SW 1271 (cell line): ENCODE results near the gene MACROD2.

Experiments
- DNase-seq, 2 experiments: peaks; one replicate each; lab custom pipeline; 2025; lab: John Stamatoyannopoulos, UW

Gene MACROD2

GRCh38 chr20:15675061-15675514, 1679.8 kb downstream of the MACROD2 start:
- DNase-seq, result no peak

- DNase-seq, result no peak
Observed at GRCh38 chr20:15675813-15676484, 1680.6 kb downstream of the MACROD2 start.

- no peak for DNase-seq
Observed at GRCh38 chr20:15676815-15677214, 1681.5 kb downstream of the MACROD2 start.

GRCh38 chr20:15682690-15683089, 1687.4 kb downstream of the MACROD2 start:
- no peak for DNase-seq

- DNase-seq, result no peak
Observed at GRCh38 chr20:15692570-15692969, 1697.3 kb downstream of the MACROD2 start.

- no peak for DNase-seq
Observed at GRCh38 chr20:15699431-15700146, 1704.3 kb downstream of the MACROD2 start.

- DNase-seq, result no peak
Observed at GRCh38 chr20:15700147-15700765, 1704.9 kb downstream of the MACROD2 start.

- DNase-seq, result no peak
Observed at GRCh38 chr20:15702161-15702560, 1706.8 kb downstream of the MACROD2 start.

GRCh38 chr20:15703171-15703911, 1708.0 kb downstream of the MACROD2 start:
- DNase-seq, result no peak

GRCh38 chr20:15705975-15706374, 1710.7 kb downstream of the MACROD2 start:
- no peak for DNase-seq

GRCh38 chr20:15706719-15707118, 1711.4 kb downstream of the MACROD2 start:
- DNase-seq, result no peak

GRCh38 chr20:15708984-15709598, 1713.8 kb downstream of the MACROD2 start:
- no peak for DNase-seq

- no peak for DNase-seq
Observed at GRCh38 chr20:15710636-15711035, 1715.3 kb downstream of the MACROD2 start.

- DNase-seq, result no peak
Observed at GRCh38 chr20:15711177-15711576, 1715.9 kb downstream of the MACROD2 start.

GRCh38 chr20:15716256-15716655, 1720.9 kb downstream of the MACROD2 start:
- no peak for DNase-seq

GRCh38 chr20:15726416-15726815, 1731.1 kb downstream of the MACROD2 start:
- DNase-seq, result no peak

- no peak for DNase-seq
Observed at GRCh38 chr20:15734052-15734451, 1738.7 kb downstream of the MACROD2 start.

- no peak for DNase-seq
Observed at GRCh38 chr20:15739035-15739434, 1743.7 kb downstream of the MACROD2 start.

GRCh38 chr20:15740046-15740775, 1744.9 kb downstream of the MACROD2 start:
- DNase-seq, result no peak

- no peak for DNase-seq
Observed at GRCh38 chr20:15742087-15742486, 1746.8 kb downstream of the MACROD2 start.

GRCh38 chr20:15742627-15743026, 1747.3 kb downstream of the MACROD2 start:
- no peak for DNase-seq
